ENCODE measurements around the gene MYO6.

MYO6 gene

GRCh38 chr6:75747152-75747992, 1.7 kb upstream of the MYO6 start:
- Histone ChIP-seq H3K4me1 (ENCODE audit: insufficient read depth, low read length, poor library complexity, severe bottlenecking) (no peaks in the 10 kb centered on the region), H3K4me2 (ENCODE audit: low read depth, low read length, poor library complexity, severe bottlenecking) (no peak overlapping the region), H4K20me1 (ENCODE audit: insufficient read depth, low read length, poor library complexity, severe bottlenecking) (no peaks in the 10 kb centered on the region), H3F3A (ENCODE audit: low read depth) (no peaks in the 10 kb centered on the region), H3K9me2 (replicated peaks; ENCODE audit: low read depth, low read length) (no peaks in the 10 kb centered on the region), H3K27me3 (ENCODE audit: insufficient read depth, low read length, poor library complexity, severe bottlenecking) (no peaks in the 10 kb centered on the region), H3K36me3 (ENCODE audit: insufficient read depth, low read length) (no peaks in the 10 kb centered on the region), H3K4me3 (ENCODE audit: low read length, poor library complexity, severe bottlenecking) (no peak overlapping the region), H3K9me3 (ENCODE audit: insufficient read depth, low read depth, low read length) (no peaks in the 10 kb centered on the region), H3K79me2 (ENCODE audit: insufficient read depth, low read length) (no peaks in the 10 kb centered on the region), H3K9ac (ENCODE audit: low read depth, low read length, poor library complexity, severe bottlenecking) (no peak overlapping the region), H2AFZ (ENCODE audit: low read length) (no peak overlapping the region)
- TF ChIP-seq EZH2phosphoT487 (IDR thresholded peaks at IDR 0.05; ENCODE audit: borderline replicate concordance) (no peak), CTCF (conservative IDR thresholded peaks at IDR 0.05; ENCODE audit: low read length) (no peak)

GRCh38 chr6:75748003-75748742, 866 bp upstream of the MYO6 start:
- H3F3A ChIP-seq (ENCODE audit: low read depth), result no peaks in the 10 kb centered on the region
- H3K4me2 ChIP-seq (ENCODE audit: low read depth, low read length, poor library complexity, severe bottlenecking), result no peak overlapping the region
- no peaks in the 10 kb centered on the region for H4K20me1 ChIP-seq (ENCODE audit: insufficient read depth, low read length, poor library complexity, severe bottlenecking)
- H3K79me2 ChIP-seq (ENCODE audit: insufficient read depth, low read length), result no peaks in the 10 kb centered on the region
- no peak for TF ChIP-seq EZH2phosphoT487 (IDR thresholded peaks at IDR 0.05; ENCODE audit: borderline replicate concordance)
- TF ChIP-seq CTCF (conservative IDR thresholded peaks at IDR 0.05; ENCODE audit: low read length), result no peak
- no peak overlapping the region for H3K9ac ChIP-seq (ENCODE audit: low read depth, low read length, poor library complexity, severe bottlenecking)
- no peaks in the 10 kb centered on the region for H3K9me3 ChIP-seq (ENCODE audit: insufficient read depth, low read depth, low read length)
- H3K36me3 ChIP-seq (ENCODE audit: insufficient read depth, low read length), result no peaks in the 10 kb centered on the region
- H3K9me2 ChIP-seq (replicated peaks; ENCODE audit: low read depth, low read length), result no peaks in the 10 kb centered on the region
- H2AFZ ChIP-seq (ENCODE audit: low read length), result no peak overlapping the region
- no peak overlapping the region for H3K4me3 ChIP-seq (ENCODE audit: low read length, poor library complexity, severe bottlenecking)
- H3K4me1 ChIP-seq (ENCODE audit: insufficient read depth, low read length, poor library complexity, severe bottlenecking), result no peaks in the 10 kb centered on the region
- H3K27me3 ChIP-seq (ENCODE audit: insufficient read depth, low read length, poor library complexity, severe bottlenecking), result no peaks in the 10 kb centered on the region

GRCh38 chr6:75751443-75751842, 2.4 kb downstream of the MYO6 start:
- Histone ChIP-seq H3K4me2 (ENCODE audit: low read depth, low read length, poor library complexity, severe bottlenecking) (no peak overlapping the region), H3F3A (ENCODE audit: low read depth) (no peaks in the 10 kb centered on the region), H3K4me3 (ENCODE audit: low read length, poor library complexity, severe bottlenecking) (no peak overlapping the region), H3K27me3 (ENCODE audit: insufficient read depth, low read length, poor library complexity, severe bottlenecking) (no peaks in the 10 kb centered on the region), H3K9me2 (replicated peaks; ENCODE audit: low read depth, low read length) (no peaks in the 10 kb centered on the region), H3K9ac (ENCODE audit: low read depth, low read length, poor library complexity, severe bottlenecking) (no peak overlapping the region), H3K79me2 (ENCODE audit: insufficient read depth, low read length) (no peaks in the 10 kb centered on the region), H4K20me1 (ENCODE audit: insufficient read depth, low read length, poor library complexity, severe bottlenecking) (no peaks in the 10 kb centered on the region), H2AFZ (ENCODE audit: low read length) (no peak overlapping the region), H3K9me3 (ENCODE audit: insufficient read depth, low read depth, low read length) (no peaks in the 10 kb centered on the region), H3K4me1 (ENCODE audit: insufficient read depth, low read length, poor library complexity, severe bottlenecking) (no peaks in the 10 kb centered on the region), H3K36me3 (ENCODE audit: insufficient read depth, low read length) (no peaks in the 10 kb centered on the region)
- TF ChIP-seq EZH2phosphoT487 (IDR thresholded peaks at IDR 0.05; ENCODE audit: borderline replicate concordance) (no peak), CTCF (conservative IDR thresholded peaks at IDR 0.05; ENCODE audit: low read length) (no peak)

All from Loucy (cell line).